ENCODE data around the gene DCP2.

The DCP2 gene

DNA sequence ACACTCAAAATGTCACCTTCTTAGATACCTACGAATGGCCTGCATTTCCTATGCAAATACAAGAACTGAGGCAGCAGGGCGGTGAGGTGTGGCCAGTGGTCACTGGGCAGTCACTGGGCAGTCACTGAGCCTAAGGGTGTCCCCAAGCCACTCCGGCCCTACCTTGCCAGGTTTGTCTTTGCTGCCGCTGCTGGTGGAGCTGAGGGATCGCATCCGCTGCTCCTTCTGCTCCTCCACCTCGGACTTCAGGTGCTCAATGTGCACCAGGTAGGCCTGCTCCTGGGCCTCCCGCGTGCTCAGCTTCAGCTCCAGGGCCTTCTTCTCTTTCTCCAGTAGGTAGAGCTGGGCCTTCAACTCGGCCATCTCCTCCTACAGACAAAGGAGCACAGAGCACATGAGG, 72.3 kb downstream of the DCP2 start:
- no peaks in the 10 kb centered on the region for H3K27me3 ChIP-seq
- TF ChIP-seq CTCF (IDR thresholded peaks at IDR 0.05; ENCODE audit: low read depth, low read length): no peak
- H3K4me3 ChIP-seq (ENCODE audit: low read depth, low read length): no peak overlapping the region
- peaks cover 88% of the 10 kb centered on the region for H3K36me3 ChIP-seq
- no peak for DNase-seq
- H3K4me1 ChIP-seq: peaks cover 4% of the 10 kb centered on the region
- H3K9me3 ChIP-seq: no peaks in the 10 kb centered on the region

GRCh38 chr5:113050721-113051382, 74.3 kb downstream of the DCP2 start:
- no peaks in the 10 kb centered on the region for H3K27me3 ChIP-seq
- no peaks in the 10 kb centered on the region for H3K9me3 ChIP-seq
- no peaks in the 10 kb centered on the region for H3K4me1 ChIP-seq
- no peak overlapping the region for H3K4me3 ChIP-seq (ENCODE audit: low read depth, low read length)
- no peak for DNase-seq
- peaks cover 88% of the 10 kb centered on the region for H3K36me3 ChIP-seq
- TF ChIP-seq CTCF (IDR thresholded peaks at IDR 0.05; ENCODE audit: low read depth, low read length): no peak

DNA sequence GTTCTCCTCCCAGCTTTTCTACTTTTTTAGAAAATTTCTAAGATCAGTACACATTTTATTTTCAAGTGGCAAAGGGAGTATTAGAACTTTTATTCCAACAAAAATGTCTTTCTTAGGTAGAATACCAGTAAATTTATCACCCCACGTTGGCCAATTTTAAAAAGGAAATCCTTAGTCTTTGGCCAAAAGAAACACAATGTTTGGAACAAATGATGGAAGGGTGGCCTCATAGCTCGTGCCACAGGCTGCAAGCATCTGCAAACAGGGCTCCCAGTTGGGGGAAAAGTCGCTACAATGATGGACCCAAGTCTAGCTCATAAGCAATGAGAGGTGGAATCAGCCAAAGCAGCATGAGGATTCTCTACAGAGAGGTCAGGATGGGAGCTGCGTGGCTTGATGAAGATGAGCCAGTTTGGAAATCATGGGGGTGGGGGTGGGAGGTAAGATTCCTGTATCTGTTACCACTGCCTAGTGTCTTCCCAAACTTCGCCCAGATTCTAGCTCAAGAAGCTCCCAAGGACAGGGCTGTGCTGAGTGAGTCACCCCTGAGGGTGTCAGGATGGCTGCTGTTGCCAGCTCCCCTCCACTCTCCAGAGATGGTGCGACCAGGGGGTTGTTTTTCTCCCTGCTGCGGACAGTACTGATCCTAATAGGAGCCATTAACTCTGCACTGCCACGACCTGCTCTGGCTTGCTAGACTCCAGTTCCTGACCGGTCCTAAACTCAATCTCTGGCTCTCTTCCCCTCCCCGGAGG, 75.6 kb downstream of the DCP2 start:
- no peaks in the 10 kb centered on the region for H3K27me3 ChIP-seq
- no peak overlapping the region for H3K4me3 ChIP-seq (ENCODE audit: low read depth, low read length)
- TF ChIP-seq CTCF (IDR thresholded peaks at IDR 0.05; ENCODE audit: low read depth, low read length): no peak
- no peak for DNase-seq
- no peaks in the 10 kb centered on the region for H3K4me1 ChIP-seq
- H3K36me3 ChIP-seq: peaks cover 91% of the 10 kb centered on the region
- no peaks in the 10 kb centered on the region for H3K9me3 ChIP-seq

GRCh38 chr5:113053511-113053995, 77.0 kb downstream of the DCP2 start:
- no peak for DNase-seq

GRCh38 chr5:113054899-113055298, 78.3 kb downstream of the DCP2 start:
- Histone ChIP-seq H3K4me1 (peaks cover 17% of the 10 kb centered on the region), H3K27me3 (no peaks in the 10 kb centered on the region), H3K9me3 (no peaks in the 10 kb centered on the region), H3K36me3 (peaks cover 75% of the 10 kb centered on the region), H3K4me3 (ENCODE audit: low read depth, low read length) (no peak overlapping the region)
- no peak for DNase-seq
- no peak for TF ChIP-seq CTCF (IDR thresholded peaks at IDR 0.05; ENCODE audit: low read depth, low read length)

More at GRCh38 chr5:113053511-113053995, 77.0 kb downstream of the DCP2 start:
- TF ChIP-seq CTCF (IDR thresholded peaks at IDR 0.05; ENCODE audit: low read depth, low read length): no peak
- H3K4me1 ChIP-seq: peaks cover 10% of the 10 kb centered on the region
- peaks cover 86% of the 10 kb centered on the region for H3K36me3 ChIP-seq
- H3K4me3 ChIP-seq (ENCODE audit: low read depth, low read length): no peak overlapping the region
- no peaks in the 10 kb centered on the region for H3K9me3 ChIP-seq
- H3K27me3 ChIP-seq: no peaks in the 10 kb centered on the region

DNA sequence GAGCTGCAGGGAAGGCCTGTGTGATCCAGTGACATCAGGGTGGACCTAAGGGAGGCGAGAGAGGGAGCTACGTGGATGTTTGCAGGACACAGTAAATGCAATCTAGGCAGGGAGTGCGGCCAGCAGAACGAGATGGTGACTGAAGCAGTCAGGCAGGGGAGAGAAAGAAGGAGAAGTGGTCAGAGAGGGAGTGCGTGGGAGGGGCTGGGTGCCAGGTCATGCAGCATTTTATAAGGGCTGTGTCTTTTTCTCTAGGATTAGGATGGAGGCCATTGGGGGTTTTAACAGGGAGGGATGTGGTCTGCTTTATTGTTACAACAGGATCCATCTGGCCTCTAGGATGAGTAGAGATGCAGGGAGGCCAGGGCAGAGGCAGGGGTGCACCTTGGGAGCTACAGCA, 80.4 kb downstream of the DCP2 start:
- no peak for TF ChIP-seq CTCF (IDR thresholded peaks at IDR 0.05; ENCODE audit: low read depth, low read length)
- Histone ChIP-seq H3K36me3 (peaks cover 71% of the 10 kb centered on the region), H3K4me1 (peaks cover 36% of the 10 kb centered on the region), H3K27me3 (no peaks in the 10 kb centered on the region), H3K4me3 (ENCODE audit: low read depth, low read length) (no peak overlapping the region), H3K9me3 (no peaks in the 10 kb centered on the region)
- DNase-seq: no peak
